A673 (cell line): ENCODE results near the gene GBA3.

Source experiments
- EZH2 ChIP-seq: fragments of 200-600 bp; sonication (generic); IDR thresholded peaks from 2 replicates; pipeline ENCODE4 v1.6.1; 2017; ENCODE audit warnings: borderline replicate concordance, low read depth, mild to moderate bottlenecking, mixed read lengths, antibody characterized with exemption, low read length; ENCODE audit not compliant: poor library complexity, severe bottlenecking
- TF ChIP-seq, protein P1 (sequence below): fragments of 300-800, 200-600 bp; sonication (generic); conservative IDR thresholded peaks from 2 replicates; pipeline ENCODE4 v1.5.1; 2017; ENCODE audit warnings: low read depth, mild to moderate bottlenecking, antibody characterized with exemption, low read length, moderate library complexity, mixed read lengths

DNA sequence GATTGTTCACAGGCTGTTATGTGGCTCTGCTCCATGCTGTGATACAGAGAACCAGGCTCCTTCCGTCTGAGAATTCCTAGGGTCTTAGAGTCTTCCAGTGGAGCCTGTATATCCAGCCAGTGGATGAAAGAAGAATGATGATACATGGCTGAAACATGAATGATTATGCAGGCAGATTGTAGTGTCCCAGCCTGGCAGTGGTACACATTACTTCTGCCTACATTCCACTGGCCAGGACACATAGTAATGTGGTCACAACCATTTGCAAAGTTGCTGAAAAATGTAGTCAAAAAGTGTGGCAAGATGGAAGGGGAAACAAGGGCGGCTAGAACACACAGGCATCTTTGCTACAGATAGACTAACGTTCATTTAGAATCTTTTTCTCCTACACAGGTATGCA, 4.5 kb upstream of the GBA3 start:
- TF ChIP-seq, protein P1, sequence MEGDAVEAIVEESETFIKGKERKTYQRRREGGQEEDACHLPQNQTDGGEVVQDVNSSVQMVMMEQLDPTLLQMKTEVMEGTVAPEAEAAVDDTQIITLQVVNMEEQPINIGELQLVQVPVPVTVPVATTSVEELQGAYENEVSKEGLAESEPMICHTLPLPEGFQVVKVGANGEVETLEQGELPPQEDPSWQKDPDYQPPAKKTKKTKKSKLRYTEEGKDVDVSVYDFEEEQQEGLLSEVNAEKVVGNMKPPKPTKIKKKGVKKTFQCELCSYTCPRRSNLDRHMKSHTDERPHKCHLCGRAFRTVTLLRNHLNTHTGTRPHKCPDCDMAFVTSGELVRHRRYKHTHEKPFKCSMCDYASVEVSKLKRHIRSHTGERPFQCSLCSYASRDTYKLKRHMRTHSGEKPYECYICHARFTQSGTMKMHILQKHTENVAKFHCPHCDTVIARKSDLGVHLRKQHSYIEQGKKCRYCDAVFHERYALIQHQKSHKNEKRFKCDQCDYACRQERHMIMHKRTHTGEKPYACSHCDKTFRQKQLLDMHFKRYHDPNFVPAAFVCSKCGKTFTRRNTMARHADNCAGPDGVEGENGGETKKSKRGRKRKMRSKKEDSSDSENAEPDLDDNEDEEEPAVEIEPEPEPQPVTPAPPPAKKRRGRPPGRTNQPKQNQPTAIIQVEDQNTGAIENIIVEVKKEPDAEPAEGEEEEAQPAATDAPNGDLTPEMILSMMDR, result no peak
- TF ChIP-seq EZH2, result no peak
